SK-N-MC (cell line): ENCODE results near the gene WDR26.
"Not testable (repeated sequence)": the region's sequence is repeated elsewhere in the genome, so short reads cannot be mapped to it uniquely, and the experiment has no call there.

Source experiments
- EZH2 ChIP-seq: fragments of 200-600 bp; sonication (generic); IDR thresholded peaks from one replicate; pipeline ENCODE4 v1.6.1; 2017; ENCODE audit warnings: antibody characterized with exemption
- POLR2AphosphoS5 ChIP-seq: IDR thresholded peaks from 2 replicates; pipeline ENCODE4 v1.6.1; 2012; ENCODE audit warnings: mild to moderate bottlenecking, low read depth, low read length, borderline replicate concordance

- TF ChIP-seq EZH2, POLR2AphosphoS5: not testable (repeated sequence)
Measured at GRCh38 chr1:224340453-224341384, 93.9 kb downstream of the WDR26 start.
